HL-60/S4 treated with retinoic acid at 250 ng/mL for 4 days and 3 days (cell line): Measurements from ENCODE around the gene MAP6.

Source experiments
- in situ Hi-C: fragments of 300-500 bp; cut with MboI; formaldehyde crosslinking; loops from 2 replicates; pipeline ENCODE4 v1.7.0; 2022; ENCODE audit warnings: low sequenced_read_pairs

MAP6 gene

DNA sequence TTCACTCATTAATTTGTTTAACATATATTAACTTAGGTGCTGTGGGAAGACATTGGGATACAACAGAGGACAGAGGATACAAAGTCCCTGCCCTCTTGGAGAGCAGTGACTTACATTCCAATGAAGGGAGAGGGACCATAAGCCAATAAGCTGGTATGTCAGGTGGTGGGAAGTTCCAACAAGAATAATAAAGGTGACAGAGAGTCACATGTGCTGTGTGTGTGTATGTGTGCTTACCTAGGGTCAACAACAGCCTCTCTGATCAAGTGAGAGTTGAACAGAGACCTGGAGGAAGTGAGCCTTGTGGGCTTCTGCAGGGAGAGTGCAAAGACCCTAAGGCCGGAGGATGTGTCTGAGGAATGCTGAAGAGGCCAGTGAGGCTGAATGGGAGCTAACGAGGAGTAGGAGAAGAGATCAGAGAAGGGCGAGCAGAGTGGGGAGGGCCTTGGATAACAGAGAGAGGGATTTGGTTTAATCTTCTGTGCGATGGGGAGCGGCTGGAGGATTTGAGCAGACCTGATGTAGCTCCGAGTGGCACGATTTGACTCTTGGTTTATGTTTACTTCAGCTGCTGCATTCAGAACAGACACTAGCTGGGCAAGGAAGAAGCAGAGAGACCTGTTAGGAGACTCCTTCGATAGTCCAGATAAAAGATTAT, 35.3 kb downstream of the MAP6 start:
- in situ Hi-C loops = no loop called here

GRCh38 chr11:75632962-75633361, 35.9 kb downstream of the MAP6 start:
- in situ Hi-C loops = no loop called here

- in situ Hi-C loops = no loop called here
Observed at GRCh38 chr11:75632450-75632849, 36.4 kb downstream of the MAP6 start.

DNA sequence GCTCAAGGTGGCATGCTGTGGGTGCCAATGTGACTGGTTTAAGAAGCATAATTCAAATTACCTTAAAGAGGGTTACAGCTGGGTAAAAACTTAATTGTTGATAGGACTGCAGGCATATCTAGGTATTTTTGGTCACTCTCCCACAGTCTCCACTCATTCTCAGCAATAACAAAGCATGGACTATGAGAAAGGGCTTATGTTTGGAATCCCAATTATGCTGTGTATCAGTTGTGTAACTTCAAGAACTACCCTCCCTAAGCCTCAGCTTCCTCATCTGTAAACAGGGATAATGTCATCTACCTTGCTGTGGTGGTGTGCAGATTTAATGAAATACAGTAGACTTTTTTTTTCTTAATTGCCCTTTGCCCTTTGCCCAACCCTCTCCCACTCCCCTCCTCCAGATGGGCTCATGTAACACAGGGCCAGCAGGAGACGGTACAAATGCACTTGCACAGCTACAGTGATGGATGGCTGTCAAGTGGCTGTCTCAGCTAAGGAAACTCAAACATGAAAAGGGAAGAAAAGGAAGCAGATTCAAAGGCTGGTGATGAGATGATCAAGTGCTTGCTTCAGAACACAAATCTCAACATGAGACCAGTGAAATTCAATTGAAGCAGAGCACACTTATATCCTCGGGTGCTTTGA, 37.6 kb downstream of the MAP6 start:
- in situ Hi-C loops = no loop called here

DNA sequence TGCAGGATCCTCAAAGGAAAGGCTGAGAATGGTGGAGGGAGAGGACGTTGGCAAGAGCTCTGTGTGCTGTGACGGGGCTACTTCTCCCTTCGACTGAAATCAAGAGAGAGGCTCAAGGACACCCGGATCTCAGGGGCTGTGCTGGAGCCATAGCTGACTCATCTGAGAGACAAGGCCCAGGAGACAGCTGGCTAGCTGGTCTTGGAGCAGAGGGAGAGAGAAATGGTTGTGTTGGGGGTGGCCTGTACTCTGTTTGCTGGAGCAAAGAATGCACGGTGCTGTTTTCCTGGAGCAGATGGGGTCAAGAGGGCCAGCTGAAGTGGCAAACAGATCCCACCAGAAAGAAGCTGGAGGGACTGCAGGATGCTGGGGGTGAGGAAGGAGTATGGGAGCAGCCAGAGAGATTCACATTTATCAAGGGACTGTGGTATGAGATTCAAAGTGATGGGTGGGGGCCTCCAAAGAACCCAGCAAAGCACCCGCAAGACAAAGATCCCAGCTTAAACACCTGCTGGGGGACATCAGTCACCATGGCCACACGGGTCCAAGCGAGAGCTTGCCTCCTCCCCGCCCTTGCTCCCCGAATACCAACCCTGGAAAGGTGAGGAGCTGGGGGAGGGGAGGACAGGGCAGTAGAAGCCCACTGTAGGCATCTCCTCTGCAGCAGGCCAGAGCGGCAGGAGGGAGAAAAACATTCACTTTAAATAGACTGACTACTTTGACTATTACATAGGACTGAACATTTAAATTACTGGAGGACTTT, 40.8 kb downstream of the MAP6 start:
- in situ Hi-C loops = no loop called here

- in situ Hi-C loops = no loop called here
Observed at GRCh38 chr11:75626889-75627529, 41.8 kb downstream of the MAP6 start.

DNA sequence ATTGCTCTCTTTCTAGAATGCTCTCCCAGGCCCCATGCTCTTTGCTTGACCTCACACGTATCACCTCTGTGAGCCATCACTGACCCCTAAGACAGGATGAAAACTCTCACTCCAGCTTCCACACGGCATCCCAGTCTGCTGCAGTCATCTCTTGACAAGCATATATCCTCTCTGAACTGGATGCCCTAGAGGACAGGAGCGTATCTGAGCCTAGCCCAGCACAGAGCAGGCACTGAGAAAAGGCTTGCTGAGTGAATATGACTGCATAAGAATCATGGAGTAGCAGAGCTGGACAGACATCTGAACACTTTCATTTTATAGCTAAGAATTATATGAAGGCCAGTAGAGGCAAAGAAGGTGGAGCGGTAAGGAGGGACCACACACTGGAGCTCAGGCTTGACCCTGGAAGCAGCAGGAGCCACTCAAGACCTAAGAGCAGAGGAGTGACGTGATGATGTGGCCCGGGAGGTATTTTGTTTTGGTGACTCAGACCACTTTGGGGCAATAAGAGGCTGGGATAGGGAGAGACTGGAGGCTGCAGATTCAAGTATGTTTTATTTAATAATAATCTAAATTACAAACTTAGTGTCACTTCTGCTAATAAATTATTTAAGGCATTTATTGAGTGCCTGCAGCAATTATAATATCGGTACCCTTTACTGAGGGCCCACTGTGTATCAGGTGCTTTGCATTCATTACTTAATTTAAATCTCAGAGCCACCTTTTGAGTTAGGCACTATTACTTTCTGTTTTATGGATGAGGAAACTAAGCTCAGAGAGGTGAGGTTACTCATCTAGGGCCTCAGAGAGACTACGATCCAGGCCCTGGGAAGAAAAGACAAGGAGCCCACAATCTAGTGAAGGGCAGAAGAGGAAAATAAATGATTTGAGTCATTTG, 42.6 kb downstream of the MAP6 start:
- in situ Hi-C loops = no loop called here

DNA sequence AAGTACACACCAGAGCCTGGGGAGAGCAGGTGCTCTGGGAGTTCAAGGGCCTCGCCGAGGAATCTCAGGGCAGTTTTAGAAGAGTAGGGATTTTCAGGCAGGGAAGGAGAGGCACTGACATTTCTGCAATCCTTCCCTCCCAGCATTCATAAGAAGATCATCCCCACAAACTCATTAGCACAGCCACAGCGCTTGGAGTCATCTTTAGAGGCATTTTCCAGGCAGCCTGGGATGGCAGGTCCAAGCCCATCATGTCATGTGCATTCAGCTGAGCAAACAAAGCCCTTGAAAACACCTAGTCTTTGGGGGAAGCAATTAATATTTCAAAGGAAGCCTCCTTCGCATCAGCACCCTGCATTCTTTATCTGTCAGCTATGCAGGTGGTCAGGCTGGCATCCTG, 43.8 kb downstream of the MAP6 start:
- in situ Hi-C loops = no loop called here

GRCh38 chr11:75616281-75616680, 52.6 kb downstream of the MAP6 start:
- in situ Hi-C loops = no loop called here

GRCh38 chr11:75615751-75616150, 53.1 kb downstream of the MAP6 start:
- in situ Hi-C loops = no loop called here

DNA sequence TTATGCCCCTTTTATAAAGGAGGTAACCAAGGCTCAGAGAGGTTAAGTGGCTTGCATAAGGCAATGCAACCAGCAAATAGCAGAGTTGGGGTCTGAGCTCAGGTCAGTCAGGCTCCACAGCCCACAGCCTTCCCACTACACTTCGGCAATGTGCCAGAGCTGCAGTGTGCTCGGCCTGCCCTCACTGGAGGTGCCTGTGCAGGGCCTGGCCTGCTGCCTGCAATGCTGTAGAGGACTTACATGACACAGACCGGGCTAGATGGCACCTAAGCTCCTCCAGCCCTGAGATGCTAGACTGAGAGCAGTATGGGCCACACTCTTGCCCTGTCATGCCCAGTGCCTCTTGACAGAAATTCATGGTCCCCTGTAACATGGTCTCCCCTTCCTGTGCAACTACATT, 57.0 kb downstream of the MAP6 start:
- in situ Hi-C loops = no loop called here

DNA sequence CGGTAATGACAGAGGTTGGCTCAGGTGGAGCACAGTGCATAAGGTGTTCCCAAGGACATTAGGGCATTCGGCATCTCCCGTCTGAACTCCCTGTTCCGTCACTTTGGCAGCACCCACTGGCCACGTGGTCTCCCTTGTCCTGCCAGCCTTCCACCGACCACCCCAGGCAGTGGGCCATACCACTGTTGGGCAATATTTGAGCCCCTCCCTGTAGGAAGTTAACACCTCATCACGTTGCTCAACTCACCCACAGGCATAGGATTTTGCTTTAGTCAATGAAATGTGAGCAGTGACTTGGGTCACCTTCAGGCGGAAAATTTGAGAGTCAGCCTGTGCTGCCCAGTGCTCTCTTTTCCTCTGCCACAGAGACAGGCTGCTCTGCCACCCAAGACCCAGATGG, 62.7 kb downstream of the MAP6 start:
- in situ Hi-C loops = no loop called here

- in situ Hi-C loops = no loop called here
Observed at GRCh38 chr11:75603791-75604736, 64.8 kb downstream of the MAP6 start.

GRCh38 chr11:75602951-75603350, 65.9 kb downstream of the MAP6 start:
- in situ Hi-C loops = no loop called here

GRCh38 chr11:75601494-75601893, 67.3 kb downstream of the MAP6 start:
- in situ Hi-C loops = no loop called here

DNA sequence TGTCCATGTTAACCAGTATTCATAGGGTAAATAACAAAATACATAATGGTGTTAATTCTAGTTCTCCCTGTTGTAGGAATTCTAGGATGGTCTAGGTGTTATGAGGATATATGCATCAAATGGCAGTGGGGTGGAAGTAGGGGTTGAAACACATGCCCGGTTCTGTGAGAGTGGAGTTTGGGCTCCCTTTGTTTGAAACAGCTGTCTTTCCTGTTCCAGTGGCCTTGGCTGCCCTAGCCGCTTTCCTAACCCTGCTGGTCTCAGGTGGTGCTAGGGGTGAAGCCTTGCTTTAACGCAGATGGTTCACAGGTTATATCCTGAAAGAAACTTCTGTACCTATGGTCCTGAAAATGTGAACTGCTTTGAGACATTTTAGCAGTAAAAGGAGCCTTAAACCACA, 68.5 kb downstream of the MAP6 start:
- in situ Hi-C loops = no loop called here

DNA sequence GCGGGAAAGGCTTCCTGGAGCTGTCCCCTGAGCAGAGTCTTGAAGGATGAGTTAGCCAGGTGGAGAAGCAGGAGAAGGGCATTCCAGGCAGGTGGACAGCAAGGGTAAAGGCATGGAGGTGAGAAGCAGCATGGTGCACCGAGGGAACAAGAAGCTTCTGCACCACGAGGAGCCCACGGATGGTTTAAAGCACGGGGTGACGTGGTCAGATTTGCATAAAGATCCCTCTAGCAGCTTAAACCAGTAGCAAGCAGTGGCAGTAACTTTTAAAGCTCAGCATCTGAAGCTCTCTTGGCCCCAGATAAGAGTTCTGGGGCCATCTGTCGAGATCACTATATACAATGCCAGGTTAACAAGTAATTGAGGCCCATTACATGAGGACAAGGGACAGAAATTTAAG, 69.9 kb downstream of the MAP6 start:
- in situ Hi-C loops = no loop called here

DNA sequence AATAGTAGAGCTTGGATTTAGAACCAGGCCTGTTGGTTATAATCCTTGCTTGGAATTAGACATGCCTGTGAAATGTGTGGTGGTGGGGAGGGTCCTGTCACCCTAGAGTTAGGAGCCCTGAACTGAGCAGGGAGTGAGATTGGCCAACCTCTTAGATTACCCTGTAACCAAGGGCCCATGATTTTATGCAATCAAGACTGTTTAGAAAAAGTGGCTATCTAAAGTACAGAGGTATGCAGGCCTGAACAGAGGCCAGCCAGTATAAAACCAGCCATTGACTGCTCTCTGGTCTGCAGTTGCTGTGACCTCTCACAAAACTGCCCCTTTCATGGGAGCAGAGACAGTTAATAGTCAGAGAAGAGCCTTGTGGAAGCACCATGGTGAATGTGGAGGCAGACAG, 70.6 kb downstream of the MAP6 start:
- in situ Hi-C loops = no loop called here

DNA sequence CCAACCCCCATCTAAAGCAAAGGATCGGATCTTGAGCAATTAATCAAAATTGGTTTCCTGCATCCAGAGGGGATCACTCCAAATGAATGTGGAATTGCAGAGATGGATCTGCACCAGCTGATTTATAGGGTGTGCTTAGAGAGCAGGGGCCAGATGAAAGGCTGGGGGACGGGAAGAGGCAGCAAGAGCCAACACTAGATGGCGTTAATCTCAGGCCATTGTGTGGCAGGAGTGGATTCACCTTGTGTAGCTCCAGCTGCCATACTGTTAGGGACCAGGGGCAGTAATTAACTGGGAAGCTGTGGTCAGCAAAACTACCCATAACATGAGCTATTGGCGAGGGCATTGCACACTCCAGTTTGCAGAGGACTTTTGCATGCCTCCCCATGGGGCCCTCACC, 71.2 kb downstream of the MAP6 start:
- in situ Hi-C loops = no loop called here

DNA sequence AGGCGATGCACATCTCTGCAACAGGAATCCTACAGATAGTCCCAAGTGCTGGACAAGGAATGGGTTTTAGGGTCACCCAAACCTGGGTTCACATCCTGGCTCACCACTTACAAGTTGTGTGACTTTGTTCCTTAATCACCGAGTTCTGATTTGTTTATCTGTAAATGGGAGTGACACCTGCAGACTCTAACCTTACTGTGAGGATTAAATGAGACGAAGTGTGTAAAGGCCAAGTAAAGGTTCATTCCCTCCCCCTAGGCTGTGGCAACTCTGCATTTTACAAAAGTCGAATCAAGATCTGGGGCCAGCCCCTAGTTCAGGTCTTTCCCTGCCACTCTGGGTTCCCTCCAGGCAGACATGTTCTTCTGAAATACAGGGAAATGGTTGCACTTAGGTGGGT, 71.9 kb downstream of the MAP6 start:
- in situ Hi-C loops = no loop called here
